ENCODE measurements around the gene MRFAP1.

- TF ChIP-seq CTCF (IDR thresholded peaks at IDR 0.05) (no peak), EP300 (IDR thresholded peaks at IDR 0.05) (no peak), POLR2AphosphoS5 (IDR thresholded peaks at IDR 0.05) (no peak)
Observed at GRCh38 chr4:6618386-6619115, 21.9 kb upstream of the MRFAP1 start.
